SU-DHL-6 (cell line): Measurements from ENCODE around the gene ASCL2.

ENCODE experiments used
- CTCF ChIP-seq: fragments of 200-600 bp; sonication (generic); IDR thresholded peaks from one replicate; pipeline ENCODE4 v1.5.1; 2017; ENCODE audit warnings: antibody characterized with exemption, mild to moderate bottlenecking, low read length, moderate library complexity; ENCODE audit not compliant: insufficient read depth, poor library complexity, severe bottlenecking
- EZH2phosphoT487 ChIP-seq: fragments of 200-600 bp; sonication (generic), shearing (Covaris generic); conservative IDR thresholded peaks from 2 replicates; pipeline ENCODE4 v1.6.1; 2018; ENCODE audit warnings: mild to moderate bottlenecking, antibody characterized with exemption, low read length, moderate library complexity, mixed read lengths

GRCh38 chr11:2316169-2316962, 46.0 kb upstream of the ASCL2 start:
- TF ChIP-seq CTCF (no peak), EZH2phosphoT487 (no peak)
